SHP77 (cell line): ENCODE data around the gene TPR.

Experiments used
- DNase-seq, 2 experiments: peaks; one replicate each; lab custom pipeline; 2025; lab: John Stamatoyannopoulos, UW

The TPR gene

DNA sequence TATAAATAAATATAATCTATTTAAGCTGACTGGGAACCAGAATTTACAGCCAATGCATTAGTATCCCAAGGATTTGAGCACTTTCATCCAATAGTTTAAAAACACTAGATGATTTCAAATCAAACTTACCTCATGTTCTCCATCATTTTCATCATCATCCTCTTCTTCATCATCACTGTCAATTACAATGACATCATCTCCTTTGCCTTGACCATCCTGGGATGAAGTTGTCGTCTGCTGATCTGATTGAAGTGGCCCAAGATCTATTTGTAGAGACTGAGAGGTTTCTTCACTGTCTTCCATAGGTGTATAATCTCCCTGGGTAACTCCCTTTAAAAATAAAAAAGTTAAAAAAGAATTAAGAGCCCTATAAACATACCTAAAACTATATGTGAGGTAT, 47.7 kb downstream of the TPR start:
- no peak for DNase-seq

DNA sequence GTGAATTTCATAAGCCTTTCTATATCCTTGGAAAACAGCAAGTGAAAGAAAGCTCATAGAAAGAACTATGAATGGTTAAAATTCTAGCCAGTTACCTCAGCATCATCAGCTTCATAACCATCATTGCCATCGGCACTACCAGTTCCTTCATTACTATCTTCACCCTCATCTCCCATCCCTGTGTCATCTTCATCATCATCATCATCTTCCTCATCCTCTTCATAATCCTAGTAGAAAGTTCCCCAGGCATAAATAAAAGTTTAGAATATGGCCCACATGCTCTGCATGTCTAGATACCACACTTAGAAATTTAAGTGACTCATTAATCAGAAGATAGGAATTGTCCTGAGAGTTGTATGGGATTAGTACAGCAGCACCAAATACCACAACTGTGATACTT, 49.0 kb downstream of the TPR start:
- DNase-seq = no peak

DNA sequence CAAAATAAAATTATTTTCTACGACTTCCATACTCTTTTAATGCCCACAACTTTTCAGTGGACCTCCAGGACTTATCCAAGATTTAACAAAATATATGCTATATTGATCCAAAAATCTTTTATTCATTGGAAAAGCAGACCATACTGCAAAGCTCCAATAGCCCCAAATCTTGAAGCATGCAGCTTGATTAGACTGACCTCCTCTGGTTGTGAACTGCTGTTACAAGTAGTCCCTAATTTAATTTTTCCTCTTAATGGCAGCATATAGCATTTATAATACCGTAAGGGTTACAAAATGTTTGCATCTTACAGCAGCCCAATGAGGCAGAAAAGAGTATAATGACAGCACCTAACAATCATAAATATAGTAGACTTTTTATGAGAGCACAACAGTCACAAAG, 49.8 kb downstream of the TPR start:
- peak in 1 of 2 experiments; percentile 4 for DNase-seq

DNA sequence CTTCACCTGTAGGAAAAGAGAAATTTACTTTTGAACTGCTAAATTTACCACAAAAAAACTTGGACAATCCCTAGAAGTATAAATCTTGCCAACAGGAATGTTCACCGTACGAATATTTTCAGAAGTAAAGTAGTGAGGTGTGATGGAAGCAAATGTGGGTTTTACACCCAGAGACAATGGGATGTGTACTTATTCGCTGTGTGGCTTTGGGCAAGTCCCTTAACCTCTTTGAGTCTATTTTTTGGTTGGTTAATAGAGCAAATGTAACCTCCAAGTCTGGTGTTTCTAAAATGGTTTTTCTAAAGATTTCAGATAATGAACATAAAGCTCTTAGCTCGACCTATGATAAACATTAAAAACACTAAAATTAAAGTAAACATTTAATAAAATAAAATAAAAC, 51.2 kb downstream of the TPR start:
- no peak for DNase-seq

DNA sequence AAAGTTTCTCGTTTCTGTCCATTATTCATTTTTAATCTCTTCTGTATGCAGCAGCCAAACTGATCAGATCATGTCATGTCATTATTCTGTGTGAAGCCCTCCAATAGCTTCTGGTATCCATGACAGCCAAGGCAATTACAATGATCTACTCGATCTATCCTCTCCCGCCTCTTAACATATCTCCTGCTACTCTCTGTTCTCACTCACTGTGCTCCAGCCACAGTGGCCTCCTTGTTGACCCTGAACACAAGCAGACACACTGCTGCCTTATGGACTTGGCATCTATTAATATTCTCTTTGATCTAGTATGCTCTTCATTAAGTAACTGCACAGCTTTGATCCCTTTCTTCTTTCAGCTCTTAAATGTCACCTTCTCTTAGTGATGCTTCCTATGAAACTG, 59.5 kb downstream of the TPR start:
- DNase-seq = no peak

DNA sequence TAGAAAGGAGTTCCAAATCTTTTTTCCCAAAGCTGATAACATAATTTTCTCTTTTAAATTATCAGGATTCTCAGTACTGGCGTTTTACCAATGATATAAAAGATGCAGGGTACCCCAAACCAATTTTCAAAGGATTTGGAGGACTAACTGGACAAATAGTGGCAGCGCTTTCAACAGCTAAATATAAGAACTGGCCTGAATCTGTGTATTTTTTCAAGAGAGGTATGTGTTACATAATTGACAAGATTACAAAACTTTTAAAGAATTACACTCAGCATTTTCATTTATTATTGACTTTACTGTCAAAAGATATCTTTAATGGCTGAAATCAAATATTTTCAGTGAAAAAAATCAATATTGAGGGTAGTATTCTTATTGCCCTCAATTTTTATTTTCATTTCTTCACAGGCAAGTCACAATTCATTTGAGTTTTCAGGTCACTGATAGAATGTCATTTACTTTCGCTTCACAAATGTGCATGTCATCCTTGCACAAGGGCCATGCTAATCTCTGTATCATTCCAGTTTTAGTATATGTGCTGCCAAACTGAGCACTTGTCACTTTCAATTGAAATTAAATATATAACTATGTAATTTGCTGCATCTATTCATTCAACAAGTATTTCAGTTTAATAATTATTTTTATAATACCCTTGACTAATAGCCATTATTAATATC, 63.5 kb downstream of the TPR start:
- DNase-seq = no peak

DNA sequence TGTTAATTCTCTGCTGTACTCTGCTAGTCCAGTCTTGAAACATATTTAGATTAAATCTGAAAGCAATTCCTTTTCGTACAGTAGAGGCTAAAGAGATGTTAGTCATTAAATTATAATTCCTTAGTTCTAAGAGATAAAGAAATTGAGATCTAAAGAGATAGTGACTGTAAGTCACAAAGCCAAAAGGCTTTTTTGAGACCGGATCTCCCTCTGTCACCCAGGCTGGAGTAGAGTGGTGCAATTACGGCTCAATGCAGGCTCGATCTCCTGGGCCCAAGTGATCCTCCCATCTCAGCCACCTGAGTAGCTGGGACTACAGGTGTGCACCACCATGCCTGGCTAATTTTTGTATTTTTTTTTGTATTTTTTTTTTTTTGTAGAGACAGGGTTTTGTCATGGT, 64.7 kb downstream of the TPR start:
- DNase-seq = no peak

DNA sequence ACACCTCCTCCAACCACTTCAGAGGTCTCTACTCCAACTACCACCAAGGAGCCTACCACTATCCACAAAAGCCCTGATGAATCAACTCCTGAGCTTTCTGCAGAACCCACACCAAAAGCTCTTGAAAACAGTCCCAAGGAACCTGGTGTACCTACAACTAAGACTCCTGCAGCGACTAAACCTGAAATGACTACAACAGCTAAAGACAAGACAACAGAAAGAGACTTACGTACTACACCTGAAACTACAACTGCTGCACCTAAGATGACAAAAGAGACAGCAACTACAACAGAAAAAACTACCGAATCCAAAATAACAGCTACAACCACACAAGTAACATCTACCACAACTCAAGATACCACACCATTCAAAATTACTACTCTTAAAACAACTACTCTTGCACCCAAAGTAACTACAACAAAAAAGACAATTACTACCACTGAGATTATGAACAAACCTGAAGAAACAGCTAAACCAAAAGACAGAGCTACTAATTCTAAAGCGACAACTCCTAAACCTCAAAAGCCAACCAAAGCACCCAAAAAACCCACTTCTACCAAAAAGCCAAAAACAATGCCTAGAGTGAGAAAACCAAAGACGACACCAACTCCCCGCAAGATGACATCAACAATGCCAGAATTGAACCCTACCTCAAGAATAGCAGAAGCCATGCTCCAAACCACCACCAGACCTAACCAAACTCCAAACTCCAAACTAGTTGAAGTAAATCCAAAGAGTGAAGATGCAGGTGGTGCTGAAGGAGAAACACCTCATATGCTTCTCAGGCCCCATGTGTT, 66.6 kb downstream of the TPR start:
- DNase-seq = no peak

DNA sequence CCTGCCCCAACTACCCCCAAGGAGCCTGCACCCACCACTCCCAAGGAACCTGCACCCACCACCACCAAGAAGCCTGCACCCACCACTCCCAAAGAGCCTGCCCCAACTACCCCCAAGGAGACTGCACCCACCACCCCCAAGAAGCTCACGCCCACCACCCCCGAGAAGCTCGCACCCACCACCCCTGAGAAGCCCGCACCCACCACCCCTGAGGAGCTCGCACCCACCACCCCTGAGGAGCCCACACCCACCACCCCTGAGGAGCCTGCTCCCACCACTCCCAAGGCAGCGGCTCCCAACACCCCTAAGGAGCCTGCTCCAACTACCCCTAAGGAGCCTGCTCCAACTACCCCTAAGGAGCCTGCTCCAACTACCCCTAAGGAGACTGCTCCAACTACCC, 67.6 kb downstream of the TPR start:
- DNase-seq = no peak

DNA sequence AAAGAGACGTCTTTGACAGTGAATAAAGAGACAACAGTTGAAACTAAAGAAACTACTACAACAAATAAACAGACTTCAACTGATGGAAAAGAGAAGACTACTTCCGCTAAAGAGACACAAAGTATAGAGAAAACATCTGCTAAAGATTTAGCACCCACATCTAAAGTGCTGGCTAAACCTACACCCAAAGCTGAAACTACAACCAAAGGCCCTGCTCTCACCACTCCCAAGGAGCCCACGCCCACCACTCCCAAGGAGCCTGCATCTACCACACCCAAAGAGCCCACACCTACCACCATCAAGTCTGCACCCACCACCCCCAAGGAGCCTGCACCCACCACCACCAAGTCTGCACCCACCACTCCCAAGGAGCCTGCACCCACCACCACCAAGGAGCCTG, 68.5 kb downstream of the TPR start:
- no peak for DNase-seq

DNA sequence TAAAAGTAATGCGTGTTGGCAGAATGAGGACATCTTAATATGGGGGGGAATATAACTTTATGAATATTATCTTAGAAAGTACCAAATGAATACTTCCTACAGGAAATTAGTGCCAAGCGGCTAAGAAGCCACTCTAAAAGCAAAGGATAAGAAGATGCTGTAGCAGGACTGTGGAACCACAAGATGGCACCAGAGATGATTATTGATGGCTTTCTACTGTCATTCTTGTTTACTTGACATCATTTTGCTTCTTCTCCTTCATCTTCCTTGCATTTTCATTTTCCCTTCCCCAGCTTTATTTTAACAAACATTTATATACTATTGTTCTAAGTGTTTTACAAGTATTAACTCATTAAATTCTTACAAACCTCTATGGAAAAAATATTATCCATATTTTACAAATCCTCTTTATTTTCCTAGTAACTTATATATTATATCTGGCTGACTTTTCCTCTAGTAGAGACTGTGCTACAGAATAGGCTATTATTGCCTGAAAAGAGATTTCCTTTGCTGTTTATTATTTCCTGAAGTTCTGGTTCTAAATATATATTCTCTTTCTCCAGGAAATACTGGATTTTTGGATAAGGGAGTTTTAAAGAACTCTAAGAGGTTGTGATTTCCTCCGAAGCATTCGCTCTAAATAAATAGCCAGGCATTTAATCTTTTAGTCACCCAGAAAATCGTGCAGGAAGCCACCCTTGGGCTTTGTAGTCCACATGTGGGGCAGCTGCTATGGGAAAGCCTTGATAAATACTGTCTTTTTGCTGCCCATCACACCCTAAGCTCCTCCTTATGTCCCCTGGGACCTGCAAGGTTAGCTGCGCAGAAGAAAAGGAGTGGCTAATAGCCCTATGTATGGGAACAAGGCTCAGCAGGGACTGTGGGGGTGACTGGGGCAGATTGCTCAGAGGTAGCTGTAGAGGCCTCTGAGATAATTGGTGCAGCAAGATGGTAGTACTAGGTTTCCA, 69.8 kb downstream of the TPR start:
- peak in 1 of 2 experiments; percentile 27 for DNase-seq

DNA sequence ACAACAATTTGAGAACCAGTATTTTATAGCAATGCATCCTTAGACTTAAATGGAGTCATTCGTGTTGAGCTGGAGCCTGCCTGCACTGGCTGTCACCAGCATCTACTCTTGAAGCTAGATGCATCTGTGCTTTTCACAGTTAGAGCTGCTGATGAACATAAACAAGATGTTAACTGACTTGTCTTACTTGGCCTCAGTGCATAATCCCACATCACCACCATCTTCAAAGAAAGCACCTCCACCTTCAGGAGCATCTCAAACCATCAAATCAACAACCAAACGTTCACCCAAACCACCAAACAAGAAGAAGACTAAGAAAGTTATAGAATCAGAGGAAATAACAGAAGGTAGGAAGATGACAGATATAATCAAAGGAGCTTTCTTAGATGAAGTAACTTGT, 71.1 kb downstream of the TPR start:
- DNase-seq = no peak

DNA sequence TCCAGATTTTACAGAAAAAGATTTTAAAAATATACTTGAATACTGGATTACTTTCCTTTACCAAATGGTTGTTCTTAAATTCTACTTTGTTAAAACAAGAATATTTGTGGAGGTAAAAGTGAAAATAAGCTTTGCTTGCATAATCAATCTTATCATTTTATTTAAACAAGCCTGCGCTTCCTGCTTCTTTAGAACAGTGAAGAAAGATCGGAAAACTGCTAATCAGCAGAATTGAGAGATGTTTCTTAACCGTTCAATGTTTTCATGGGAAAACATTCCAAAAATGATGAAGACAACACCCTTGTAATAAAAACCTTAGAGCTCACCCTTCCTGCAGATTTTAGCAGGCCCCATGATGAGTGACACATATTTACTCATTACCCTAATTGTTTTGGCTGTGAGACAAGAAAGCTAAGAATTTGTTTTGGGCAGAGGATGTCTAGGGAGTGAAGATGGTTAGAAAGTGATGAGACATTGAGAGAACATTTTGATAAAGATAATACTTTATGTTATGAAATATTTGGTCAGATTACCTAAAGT, 72.6 kb downstream of the TPR start:
- no peak for DNase-seq

DNA sequence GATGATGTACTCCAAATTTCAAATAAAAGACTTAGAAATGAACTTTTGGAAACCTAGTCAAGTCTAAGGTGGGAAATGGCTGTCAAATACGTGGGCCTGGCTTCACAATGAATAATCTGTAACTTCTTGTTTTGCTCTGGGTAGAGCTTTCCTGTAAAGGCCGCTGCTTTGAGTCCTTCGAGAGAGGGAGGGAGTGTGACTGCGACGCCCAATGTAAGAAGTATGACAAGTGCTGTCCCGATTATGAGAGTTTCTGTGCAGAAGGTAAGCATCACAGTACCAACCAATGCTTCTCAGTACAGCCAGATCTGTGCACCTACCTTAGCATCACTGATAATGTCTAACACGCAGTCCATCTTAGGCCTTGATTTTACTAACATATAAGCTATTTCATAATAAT, 73.6 kb downstream of the TPR start:
- DNase-seq = no peak

DNA sequence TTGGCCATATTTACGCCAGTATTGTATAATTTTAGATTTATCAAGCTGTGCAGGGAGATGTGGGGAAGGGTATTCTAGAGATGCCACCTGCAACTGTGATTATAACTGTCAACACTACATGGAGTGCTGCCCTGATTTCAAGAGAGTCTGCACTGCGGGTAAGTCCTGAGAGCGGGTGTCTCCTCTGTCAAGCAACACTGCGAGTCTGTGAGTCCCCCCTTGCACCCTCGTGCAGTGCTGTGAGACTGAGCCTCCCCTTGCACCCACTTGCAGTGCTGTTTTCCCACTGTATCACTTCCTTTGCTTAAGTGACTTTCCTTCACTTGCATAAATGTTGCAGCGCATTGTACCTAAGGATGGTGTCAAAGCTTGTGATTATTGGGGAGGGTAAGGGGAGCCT, 75.0 kb downstream of the TPR start:
- no peak for DNase-seq

DNA sequence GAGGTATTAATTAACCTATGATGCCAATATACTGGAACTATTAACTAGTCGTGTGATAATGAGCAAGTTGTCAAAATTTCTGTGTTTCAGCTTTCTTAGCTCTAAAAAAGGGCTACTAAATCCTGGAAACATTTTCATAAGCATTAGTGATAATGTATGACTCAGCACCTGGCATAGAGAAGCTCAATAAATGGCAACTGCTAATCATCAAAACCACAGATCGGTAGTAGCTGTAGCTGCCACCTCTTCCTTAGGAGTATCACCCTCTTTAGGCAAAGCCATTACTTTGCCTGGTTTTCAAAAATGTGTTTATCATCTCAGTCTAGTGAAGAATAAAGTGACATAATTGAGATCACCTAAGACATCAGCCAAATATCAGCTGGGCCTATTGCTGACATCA, 75.5 kb downstream of the TPR start:
- no peak for DNase-seq

DNA sequence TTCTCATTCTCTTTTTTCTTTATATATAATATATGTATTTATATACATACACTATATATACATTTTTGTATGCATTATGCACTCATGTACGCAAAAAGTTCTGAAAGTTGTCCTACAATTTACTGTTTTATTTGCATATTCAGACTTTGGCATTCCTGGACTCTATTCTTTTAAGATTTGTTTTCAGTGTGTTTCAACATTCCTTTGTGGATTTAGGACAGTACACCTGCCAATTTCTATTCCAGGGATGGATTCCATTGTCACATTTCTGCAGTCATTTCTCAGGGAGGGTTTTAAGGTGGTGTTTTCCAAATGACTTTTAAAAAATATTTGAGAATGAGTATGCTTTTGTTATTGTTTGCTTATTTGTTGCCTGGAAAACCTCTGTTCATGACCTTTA, 76.2 kb downstream of the TPR start:
- DNase-seq = no peak

DNA sequence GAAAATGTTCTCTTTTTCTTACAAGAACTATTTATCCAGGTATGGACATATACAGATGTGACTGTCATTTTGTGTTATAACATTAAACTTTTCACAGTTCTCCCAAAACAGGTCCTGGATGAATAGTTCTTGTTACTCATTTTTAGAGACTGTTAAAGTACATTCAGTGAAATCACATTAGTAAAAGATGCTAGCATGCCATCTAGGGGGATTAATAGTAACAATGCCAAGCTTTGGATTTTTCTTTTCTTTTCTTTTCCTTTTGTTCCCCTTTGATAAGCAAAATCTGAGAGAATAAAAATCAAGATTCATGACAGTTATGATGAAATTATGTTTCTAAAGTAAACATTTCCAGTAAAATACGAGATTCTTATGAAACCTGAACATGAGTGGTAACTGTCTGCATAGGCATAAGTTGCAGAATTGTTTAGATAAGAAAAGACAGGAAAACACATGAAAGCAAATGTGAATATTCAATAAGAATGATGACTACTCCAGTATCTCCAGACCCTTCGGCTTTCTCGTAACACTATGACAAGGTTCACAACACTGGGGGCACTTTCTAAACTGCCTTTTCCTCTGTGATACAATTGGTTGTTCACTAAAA, 77.5 kb downstream of the TPR start:
- no peak for DNase-seq

DNA sequence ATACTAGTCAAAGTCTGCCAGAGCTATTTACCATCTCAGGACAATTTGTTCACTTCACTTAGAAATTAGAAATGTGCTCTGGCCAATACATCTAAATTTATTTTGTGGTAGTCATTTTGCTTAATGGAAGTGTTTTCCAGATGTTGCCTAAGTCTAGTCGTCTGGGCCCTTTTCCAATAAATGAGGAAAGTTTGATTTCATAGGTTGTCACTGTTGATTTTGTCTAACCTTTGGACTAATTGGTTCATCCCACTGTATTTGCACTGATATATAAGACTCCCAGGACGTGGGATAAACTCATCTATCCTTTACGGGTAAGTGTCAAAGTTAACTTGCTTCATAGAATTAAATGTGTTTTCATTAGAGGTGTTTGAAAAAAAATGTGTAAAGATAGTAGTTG, 79.1 kb downstream of the TPR start, which contains the start of gene PRG4:
TSS of gene PRG4 (plus strand) at position 300 of the 400 bp plus-strand sequence.
- no peak for DNase-seq

DNA sequence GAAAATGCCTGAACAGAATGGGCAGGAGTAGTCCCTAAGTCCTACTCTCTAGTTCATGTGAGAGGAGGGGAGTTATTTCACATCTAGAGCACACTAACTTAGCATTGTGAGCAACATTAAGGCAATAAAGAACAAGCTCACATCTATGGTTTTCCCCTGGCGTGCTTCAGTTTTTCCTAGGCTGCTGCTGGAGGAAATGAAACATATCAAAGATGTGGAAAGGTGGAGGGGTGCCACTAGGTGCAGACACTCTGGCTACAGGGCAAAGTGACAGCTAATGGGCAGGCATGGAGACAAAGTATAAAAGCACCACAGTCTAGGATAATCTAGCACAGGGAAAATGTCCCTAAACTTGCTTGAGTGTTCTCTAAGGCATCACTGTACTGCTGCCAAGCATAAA, 82.2 kb downstream of the TPR start:
- DNase-seq = no peak

DNA sequence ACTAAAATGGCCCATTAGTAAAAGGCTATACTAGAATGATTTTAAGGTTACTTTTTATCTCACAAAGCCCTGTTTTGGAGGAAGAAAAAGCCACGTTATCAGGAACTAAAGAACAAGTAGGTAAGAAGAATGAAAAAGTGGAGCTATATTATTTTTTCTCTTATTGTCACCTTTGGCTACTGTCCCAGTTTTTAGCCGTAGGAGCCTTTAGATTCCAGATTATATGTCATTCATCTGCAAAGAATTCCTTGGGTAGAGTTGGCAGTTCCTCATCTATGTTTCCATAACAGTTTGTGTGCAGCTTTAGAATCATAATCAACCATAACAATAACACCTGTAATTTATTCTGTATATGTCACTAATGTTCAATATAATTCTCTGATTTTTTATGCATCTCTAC, 83.8 kb downstream of the TPR start:
- DNase-seq = no peak
